ENCODE data around the gene SPHKAP. TPM values are rescaled to one million over a fixed set of nuclear protein-coding genes. Genes with fewer than 3 reads are reported as not detected.

Gene SPHKAP
- total RNA-seq, 2 donors from 2014 or later = not detected

DNA sequence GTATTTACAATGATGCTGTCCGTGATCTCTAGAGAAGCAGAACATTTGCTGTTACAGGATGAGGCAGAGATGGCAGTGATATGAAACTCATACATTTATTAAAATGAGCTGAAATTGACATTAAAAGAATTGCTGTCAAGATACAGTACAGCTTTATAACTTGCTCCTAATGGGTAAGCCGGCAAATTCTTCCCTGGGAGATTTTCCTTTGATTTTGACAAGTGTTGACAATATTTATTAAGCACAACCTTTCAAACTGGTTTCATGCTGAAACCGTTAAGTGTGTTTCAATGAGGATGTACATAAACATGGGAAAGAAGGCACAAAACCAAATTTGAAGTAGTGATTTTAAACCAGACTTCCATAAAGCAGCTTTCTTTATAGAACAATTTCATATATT is 45.5 kb downstream of the SPHKAP start:
- H3K4me1 Mint-ChIP-seq = no peaks in the 10 kb centered on the region
- ATAC-seq (no peak), DNase-seq (no peak)
- H3K9me3 ChIP-seq (ENCODE audit: control insufficient read depth, low read length, poor library complexity, severe bottlenecking) = no peaks in the 10 kb centered on the region
- H3K27me3 Mint-ChIP-seq = no peaks in the 10 kb centered on the region
- no peaks in the 10 kb centered on the region for H3K36me3 Mint-ChIP-seq (ENCODE audit: low read depth)
- H3K27ac Mint-ChIP-seq = no peak overlapping the region
- H3K4me3 Mint-ChIP-seq = no peak overlapping the region

DNA sequence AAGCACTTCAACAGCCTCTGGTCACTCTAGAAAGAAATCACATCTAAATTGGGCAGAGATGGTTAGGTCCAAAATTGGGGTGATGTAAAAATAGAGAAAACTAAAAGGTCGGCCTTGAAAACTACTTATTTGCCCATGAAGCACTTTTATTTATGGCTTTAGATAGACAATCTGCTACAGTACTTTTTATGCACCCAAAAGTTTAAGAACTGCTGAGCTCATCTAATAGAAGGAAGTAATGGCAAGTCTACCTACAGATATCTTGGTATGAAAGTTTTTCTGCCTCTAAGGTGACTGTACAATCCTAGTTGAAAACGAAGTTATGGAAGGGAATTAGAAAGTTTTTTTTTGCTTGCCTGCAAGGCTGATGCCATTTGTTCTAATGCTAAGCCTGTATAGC is 46.2 kb downstream of the SPHKAP start:
- no peak for DNase-seq
- H3K4me1 Mint-ChIP-seq = no peaks in the 10 kb centered on the region
- H3K9me3 ChIP-seq (ENCODE audit: control insufficient read depth, low read length, poor library complexity, severe bottlenecking) = no peaks in the 10 kb centered on the region
- H3K27ac Mint-ChIP-seq = no peak overlapping the region
- H3K36me3 Mint-ChIP-seq (ENCODE audit: low read depth) = no peaks in the 10 kb centered on the region
- ATAC-seq = no peak
- no peak overlapping the region for H3K4me3 Mint-ChIP-seq
- no peaks in the 10 kb centered on the region for H3K27me3 Mint-ChIP-seq

- DNase-seq = no peak
- Mint-ChIP-seq H3K27me3 (no peaks in the 10 kb centered on the region), H3K27ac (no peak overlapping the region), H3K36me3 (ENCODE audit: low read depth) (no peaks in the 10 kb centered on the region), H3K4me1 (no peaks in the 10 kb centered on the region), H3K4me3 (no peak overlapping the region)
- no peaks in the 10 kb centered on the region for H3K9me3 ChIP-seq (ENCODE audit: control insufficient read depth, low read length, poor library complexity, severe bottlenecking)
- ATAC-seq = no peak
These were observed 49.7 kb downstream of the SPHKAP start for GRCh38 chr2:228131833-228132232.

DNA sequence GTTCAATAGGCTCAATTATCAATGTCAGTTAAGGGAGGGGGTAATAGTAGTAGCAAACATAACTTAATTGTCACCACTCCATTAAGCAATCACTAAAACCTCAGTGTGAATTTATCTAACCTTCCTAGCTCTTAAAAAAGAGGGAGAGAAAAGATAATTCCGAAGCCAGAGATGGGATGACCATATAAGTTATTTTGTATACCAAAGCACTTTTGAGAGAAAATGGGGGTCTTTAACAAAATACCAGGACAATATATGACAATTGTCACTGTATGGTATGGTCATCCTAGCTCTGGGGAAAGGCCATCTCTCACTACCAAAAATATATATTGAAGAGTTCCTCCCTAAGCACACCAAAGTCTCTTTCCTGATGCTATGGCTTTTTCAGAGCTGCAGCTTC is 55.1 kb downstream of the SPHKAP start:
- Mint-ChIP-seq H3K36me3 (ENCODE audit: low read depth) (no peaks in the 10 kb centered on the region), H3K4me1 (no peaks in the 10 kb centered on the region), H3K27ac (no peak overlapping the region), H3K27me3 (no peaks in the 10 kb centered on the region), H3K4me3 (no peak overlapping the region)
- no peak for ATAC-seq
- no peak for DNase-seq
- H3K9me3 ChIP-seq (ENCODE audit: control insufficient read depth, low read length, poor library complexity, severe bottlenecking) = no peaks in the 10 kb centered on the region

- no peaks in the 10 kb centered on the region for H3K36me3 Mint-ChIP-seq (ENCODE audit: low read depth)
- no peaks in the 10 kb centered on the region for H3K4me1 Mint-ChIP-seq
- H3K27me3 Mint-ChIP-seq = peaks cover 5% of the 10 kb centered on the region
- DNase-seq = no peak
- H3K27ac Mint-ChIP-seq = no peak overlapping the region
- H3K4me3 Mint-ChIP-seq = no peak overlapping the region
- no peak for ATAC-seq
- H3K9me3 ChIP-seq (ENCODE audit: control insufficient read depth, low read length, poor library complexity, severe bottlenecking) = no peaks in the 10 kb centered on the region
These were observed 62.5 kb downstream of the SPHKAP start for GRCh38 chr2:228118940-228119339.

GRCh38 chr2:228107846-228108245 is 73.6 kb downstream of the SPHKAP start:
- Mint-ChIP-seq H3K36me3 (ENCODE audit: low read depth) (no peaks in the 10 kb centered on the region), H3K4me3 (no peak overlapping the region), H3K27ac (no peak overlapping the region), H3K27me3 (no peaks in the 10 kb centered on the region), H3K4me1 (no peaks in the 10 kb centered on the region)
- no peak for ATAC-seq
- no peaks in the 10 kb centered on the region for H3K9me3 ChIP-seq (ENCODE audit: control insufficient read depth, low read length, poor library complexity, severe bottlenecking)
- no peak for DNase-seq

GRCh38 chr2:228105526-228106250 is 75.8 kb downstream of the SPHKAP start:
- Mint-ChIP-seq H3K4me3 (no peak overlapping the region), H3K36me3 (ENCODE audit: low read depth) (no peaks in the 10 kb centered on the region), H3K27ac (no peak overlapping the region), H3K4me1 (no peaks in the 10 kb centered on the region), H3K27me3 (no peaks in the 10 kb centered on the region)
- ATAC-seq = no peak
- no peak for DNase-seq
- H3K9me3 ChIP-seq (ENCODE audit: control insufficient read depth, low read length, poor library complexity, severe bottlenecking) = no peaks in the 10 kb centered on the region

GRCh38 chr2:228104215-228104614 is 77.3 kb downstream of the SPHKAP start:
- H3K27ac Mint-ChIP-seq = no peak overlapping the region
- no peak overlapping the region for H3K4me3 Mint-ChIP-seq
- DNase-seq = no peak
- no peaks in the 10 kb centered on the region for H3K4me1 Mint-ChIP-seq
- no peak for ATAC-seq
- H3K9me3 ChIP-seq (ENCODE audit: control insufficient read depth, low read length, poor library complexity, severe bottlenecking) = no peaks in the 10 kb centered on the region
- no peaks in the 10 kb centered on the region for H3K36me3 Mint-ChIP-seq (ENCODE audit: low read depth)
- H3K27me3 Mint-ChIP-seq = no peaks in the 10 kb centered on the region

- ATAC-seq (no peak), DNase-seq (no peak)
- Mint-ChIP-seq H3K36me3 (ENCODE audit: low read depth) (no peaks in the 10 kb centered on the region), H3K27me3 (no peaks in the 10 kb centered on the region), H3K4me3 (no peak overlapping the region), H3K4me1 (no peaks in the 10 kb centered on the region), H3K27ac (no peak overlapping the region)
- no peaks in the 10 kb centered on the region for H3K9me3 ChIP-seq (ENCODE audit: control insufficient read depth, low read length, poor library complexity, severe bottlenecking)
These were observed 78.1 kb downstream of the SPHKAP start for GRCh38 chr2:228103379-228103778.

DNA sequence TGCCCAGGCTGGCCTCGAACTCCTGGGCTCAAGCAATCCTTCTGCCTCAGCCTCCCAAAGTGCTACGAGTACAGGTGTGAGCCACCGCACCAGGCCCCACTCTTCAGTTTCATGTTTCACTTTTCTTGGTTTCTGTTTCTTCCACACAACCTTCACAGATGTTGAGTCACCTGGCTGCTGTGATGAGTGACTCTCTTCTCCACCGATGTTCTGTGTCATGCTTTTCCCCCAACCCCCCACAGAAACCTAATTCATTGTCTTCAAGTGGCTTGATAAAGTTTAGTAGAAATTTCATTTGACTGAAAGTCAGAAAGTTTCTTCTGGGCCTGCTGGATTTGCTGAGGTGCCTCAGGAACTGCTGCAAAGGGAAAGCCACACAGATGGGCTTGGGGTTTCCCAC is 78.5 kb downstream of the SPHKAP start:
- Mint-ChIP-seq H3K4me1 (no peaks in the 10 kb centered on the region), H3K27me3 (no peaks in the 10 kb centered on the region), H3K36me3 (ENCODE audit: low read depth) (no peaks in the 10 kb centered on the region), H3K27ac (no peak overlapping the region), H3K4me3 (no peak overlapping the region)
- ATAC-seq (no peak), DNase-seq (no peak)
- H3K9me3 ChIP-seq (ENCODE audit: control insufficient read depth, low read length, poor library complexity, severe bottlenecking) = no peaks in the 10 kb centered on the region

GRCh38 chr2:228094377-228094921 is 87.0 kb downstream of the SPHKAP start:
- Mint-ChIP-seq H3K36me3 (ENCODE audit: low read depth) (no peaks in the 10 kb centered on the region), H3K27ac (no peak overlapping the region), H3K27me3 (no peaks in the 10 kb centered on the region), H3K4me1 (no peaks in the 10 kb centered on the region), H3K4me3 (no peak overlapping the region)
- ATAC-seq (no peak), DNase-seq (no peak)
- no peaks in the 10 kb centered on the region for H3K9me3 ChIP-seq (ENCODE audit: control insufficient read depth, low read length, poor library complexity, severe bottlenecking)

DNA sequence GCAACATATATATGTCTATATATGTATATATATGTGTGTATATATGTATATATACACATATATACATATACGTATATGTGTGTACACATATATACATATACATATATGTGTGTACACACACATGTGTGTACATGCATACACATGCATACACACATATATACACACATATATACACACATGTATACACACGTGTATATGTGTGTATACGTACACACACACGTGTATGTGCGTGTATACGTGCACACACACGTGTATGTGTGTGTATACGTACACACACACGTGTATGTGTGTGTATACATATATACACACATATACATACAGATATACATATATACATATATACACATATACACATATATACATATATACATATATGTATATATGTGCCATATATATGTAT is 89.4 kb downstream of the SPHKAP start:
- H3K9me3 ChIP-seq (ENCODE audit: control insufficient read depth, low read length, poor library complexity, severe bottlenecking) = no peaks in the 10 kb centered on the region
- Mint-ChIP-seq H3K4me1 (no peaks in the 10 kb centered on the region), H3K4me3 (no peak overlapping the region), H3K27me3 (no peaks in the 10 kb centered on the region), H3K27ac (no peak overlapping the region), H3K36me3 (ENCODE audit: low read depth) (no peaks in the 10 kb centered on the region)
- ATAC-seq (no peak), DNase-seq (no peak)

DNA sequence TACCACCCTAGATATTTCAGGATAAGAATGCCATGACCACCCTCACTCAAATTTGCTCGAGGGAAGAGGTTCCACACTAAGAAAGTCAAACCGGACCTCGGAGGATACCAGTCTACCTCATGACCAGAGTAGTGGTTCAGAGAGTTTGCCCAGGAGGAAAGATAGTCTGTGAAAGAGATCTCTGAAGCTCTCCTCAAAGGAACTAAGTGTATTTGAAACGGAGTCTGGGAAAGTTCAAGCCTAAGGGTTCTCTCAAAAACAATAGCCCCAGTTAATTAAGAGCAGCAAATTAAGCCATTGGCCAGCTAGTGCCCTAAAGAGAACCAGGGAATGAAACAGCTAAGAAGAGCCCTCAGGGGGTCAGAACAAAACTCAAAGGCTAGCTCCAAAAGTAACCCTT is 94.9 kb downstream of the SPHKAP start:
- no peaks in the 10 kb centered on the region for H3K36me3 Mint-ChIP-seq (ENCODE audit: low read depth)
- H3K9me3 ChIP-seq (ENCODE audit: control insufficient read depth, low read length, poor library complexity, severe bottlenecking) = no peaks in the 10 kb centered on the region
- ATAC-seq (no peak), DNase-seq (no peak)
- H3K27ac Mint-ChIP-seq = no peak overlapping the region
- no peak overlapping the region for H3K4me3 Mint-ChIP-seq
- H3K27me3 Mint-ChIP-seq = no peaks in the 10 kb centered on the region
- no peaks in the 10 kb centered on the region for H3K4me1 Mint-ChIP-seq

DNA sequence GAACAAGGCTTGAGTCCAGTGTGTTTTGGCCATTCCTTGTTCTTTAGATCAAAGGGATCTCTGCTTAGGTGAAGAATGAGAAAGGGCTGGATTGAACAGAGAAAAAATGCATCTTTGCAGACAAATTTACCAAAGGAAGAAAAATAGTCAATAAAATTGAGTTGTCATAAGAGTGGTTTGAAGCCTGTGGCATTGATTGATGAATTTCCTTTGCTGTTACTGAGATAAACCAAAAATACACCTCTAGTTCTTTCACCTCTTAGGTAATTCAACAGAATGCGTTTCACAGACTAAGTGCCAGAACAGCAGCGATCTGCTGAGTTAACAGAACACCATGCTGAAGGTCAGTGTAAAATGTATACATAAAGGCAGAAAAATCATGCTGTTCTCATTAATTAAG is 96.8 kb downstream of the SPHKAP start:
- Mint-ChIP-seq H3K36me3 (ENCODE audit: low read depth) (no peaks in the 10 kb centered on the region), H3K27me3 (no peaks in the 10 kb centered on the region), H3K27ac (no peak overlapping the region), H3K4me3 (no peak overlapping the region), H3K4me1 (no peaks in the 10 kb centered on the region)
- no peaks in the 10 kb centered on the region for H3K9me3 ChIP-seq (ENCODE audit: control insufficient read depth, low read length, poor library complexity, severe bottlenecking)
- DNase-seq = no peak
- ATAC-seq = no peak

Measured in T-helper 17 cell (primary cell).